NCI-H524 treated with DMSO at 0.1 percent for 48 hours (cell line): ENCODE measurements around the gene TTC28.

Experiments used
- DNase-seq: peaks from one replicate; lab custom pipeline; 2025; lab: John Stamatoyannopoulos, UW

TTC28 gene

DNA sequence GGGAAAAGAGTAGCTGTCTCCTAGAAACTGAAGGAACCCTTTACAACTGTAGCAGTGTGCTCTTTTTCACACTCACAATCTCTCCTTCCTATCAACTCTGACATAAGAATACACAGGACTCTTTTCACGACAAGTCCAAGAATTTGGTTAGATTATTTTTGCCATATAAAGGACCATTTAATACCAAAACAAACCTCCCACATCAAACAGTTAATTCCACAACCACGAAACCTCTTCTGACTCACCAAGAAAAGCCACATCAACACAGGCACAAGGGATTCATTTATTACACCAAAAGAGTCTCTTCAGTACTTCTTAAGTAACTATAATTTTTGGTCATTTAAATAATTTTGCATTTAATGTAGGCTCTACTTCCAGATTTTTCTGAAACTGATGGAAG lies 538.0 kb downstream of the TTC28 start:
- DNase-seq, result no peak

- no peak for DNase-seq
Observed at GRCh38 chr22:28139961-28140360, 539.7 kb downstream of the TTC28 start.

GRCh38 chr22:28139516-28139915 lies 540.1 kb downstream of the TTC28 start:
- DNase-seq, result no peak

DNA sequence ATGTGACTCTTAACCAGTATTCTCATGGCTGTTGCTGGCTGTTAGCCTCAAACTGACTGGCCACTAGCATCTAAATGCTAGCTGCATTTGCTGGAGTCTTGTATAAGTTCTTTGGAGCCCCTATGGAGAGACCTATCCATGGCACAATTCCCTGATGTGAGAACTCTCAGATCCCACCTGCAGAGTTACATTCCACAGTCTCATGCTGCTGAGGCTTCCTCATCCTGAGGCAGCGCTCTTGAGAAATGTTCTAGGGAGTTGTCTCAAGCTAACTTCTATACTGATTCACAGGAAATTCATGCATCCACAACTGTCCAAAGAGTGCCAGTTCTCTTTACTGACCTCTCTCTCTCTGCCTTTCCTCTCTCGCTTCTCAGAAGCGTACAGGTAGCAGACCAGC lies 542.6 kb downstream of the TTC28 start:
- DNase-seq, result no peak

GRCh38 chr22:28132466-28132865 lies 547.2 kb downstream of the TTC28 start:
- no peak for DNase-seq

GRCh38 chr22:28129319-28129962 lies 550.2 kb downstream of the TTC28 start:
- no peak for DNase-seq

DNA sequence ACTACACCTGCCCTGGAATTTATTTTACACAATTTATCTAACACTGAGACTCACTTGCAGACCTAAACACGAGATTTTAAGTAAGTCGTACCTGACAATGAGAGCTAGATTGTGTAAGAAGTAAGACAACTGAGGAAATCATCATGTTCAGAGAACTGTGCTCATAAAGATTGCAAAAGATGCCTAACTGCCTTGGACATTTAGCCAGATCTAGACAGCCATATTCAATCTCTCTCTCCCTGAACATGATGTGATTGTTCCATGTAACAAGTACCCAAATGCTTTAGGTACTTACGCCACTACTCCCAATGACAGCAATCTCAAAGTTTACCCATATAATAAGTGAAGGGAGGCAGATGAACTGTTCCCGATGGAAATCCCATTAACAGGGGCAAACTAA lies 550.8 kb downstream of the TTC28 start:
- no peak for DNase-seq

DNA sequence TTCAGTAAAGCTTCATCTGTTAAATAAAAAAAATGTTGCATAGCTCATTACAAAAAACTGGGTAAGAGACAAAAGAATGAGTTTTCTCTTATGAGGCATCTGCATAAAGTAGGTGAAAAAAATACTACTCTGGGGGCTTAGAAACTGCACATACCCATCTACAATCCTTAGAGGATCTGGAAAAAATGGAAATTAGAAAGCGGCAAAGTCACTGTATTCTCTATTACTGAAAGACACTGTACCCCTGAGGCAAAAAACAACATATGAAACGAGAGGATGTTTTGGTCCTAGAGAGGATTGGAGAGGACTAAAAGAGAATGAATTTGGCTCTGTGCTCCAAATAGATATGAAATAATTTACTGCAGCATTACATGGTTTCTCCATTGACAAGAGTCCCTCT lies 553.8 kb downstream of the TTC28 start:
- no peak for DNase-seq

DNA sequence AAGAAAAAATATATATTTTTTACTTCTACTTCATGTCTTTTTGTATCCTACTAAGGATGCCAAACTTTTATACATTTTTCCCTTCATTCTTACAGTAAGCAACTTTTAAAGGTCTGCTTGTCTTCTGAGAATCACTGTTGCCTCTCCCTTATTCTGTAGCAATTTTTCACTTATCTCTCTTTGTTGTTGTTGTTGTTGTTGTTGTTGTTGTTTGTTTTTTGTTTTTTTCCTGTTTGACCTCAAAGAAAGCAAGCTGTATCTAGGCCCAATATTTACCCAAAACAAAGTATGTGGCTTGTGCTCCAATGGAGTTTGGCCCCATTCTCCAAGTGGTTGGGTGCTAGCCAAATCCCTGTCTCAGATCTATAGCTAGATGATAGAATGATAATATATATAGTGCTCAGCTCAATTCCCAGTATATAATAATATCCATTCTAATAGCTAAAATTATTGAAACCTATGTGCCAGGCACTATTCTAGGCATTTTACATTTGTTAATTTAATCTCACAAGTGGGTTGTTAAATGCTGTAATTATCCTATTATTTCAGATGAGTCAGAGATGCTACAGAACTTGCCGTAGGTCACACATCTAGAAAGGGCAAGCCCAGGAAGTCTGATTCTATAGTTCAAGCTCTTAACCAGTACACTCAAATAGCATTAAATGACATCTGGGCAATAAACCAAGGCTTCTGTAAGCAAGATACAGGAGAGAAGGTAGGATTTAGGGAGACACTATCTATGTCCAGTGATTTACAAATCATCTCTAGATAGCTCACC lies 555.5 kb downstream of the TTC28 start:
- DNase-seq, result no peak

GRCh38 chr22:28120691-28121592 lies 558.7 kb downstream of the TTC28 start:
- DNase-seq, result no peak

GRCh38 chr22:28118957-28119631 lies 560.5 kb downstream of the TTC28 start:
- DNase-seq, result no peak

DNA sequence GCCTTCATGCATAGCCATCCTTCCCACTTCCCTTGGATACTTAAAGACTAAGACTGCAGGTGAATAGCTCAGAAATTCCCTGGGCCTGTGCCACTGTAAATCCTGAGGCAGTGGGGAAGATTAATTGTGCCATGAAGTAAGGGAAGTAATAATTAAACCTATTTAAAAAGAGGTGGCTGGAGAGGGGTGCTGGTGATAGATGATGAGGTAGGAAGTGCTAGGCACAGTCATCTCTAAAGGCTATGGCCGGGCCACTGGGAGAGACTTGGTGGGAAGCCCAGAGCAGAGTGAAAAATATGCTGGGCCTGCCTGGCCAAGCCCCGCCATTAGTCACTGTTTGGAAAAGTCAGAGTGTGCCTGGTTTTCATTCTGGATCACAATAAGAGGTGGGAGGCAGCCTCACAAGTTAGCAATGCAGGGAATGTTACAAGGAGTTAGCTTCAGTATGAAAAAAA lies 563.4 kb downstream of the TTC28 start:
- DNase-seq, result no peak

DNA sequence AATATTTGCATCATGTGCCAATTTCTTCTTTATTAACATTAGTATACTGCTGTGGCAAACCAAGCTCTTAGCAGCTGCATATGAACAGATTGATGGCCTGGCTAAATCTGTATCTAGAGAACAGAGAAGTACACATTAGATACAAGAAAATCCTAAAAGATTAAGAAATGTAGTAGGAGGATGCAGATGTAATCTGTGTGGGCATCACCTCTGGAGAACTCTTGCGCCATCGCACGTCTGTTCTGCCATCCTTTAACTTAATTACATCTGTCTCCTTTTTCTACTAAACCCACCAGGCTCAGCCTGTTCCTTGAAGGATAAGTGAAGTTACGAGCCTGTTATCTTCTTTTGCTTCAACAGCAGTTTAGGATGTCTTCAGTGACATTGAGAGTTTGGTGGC lies 564.2 kb downstream of the TTC28 start:
- no peak for DNase-seq

- DNase-seq, result peak; percentile 61
Observed at GRCh38 chr22:28112548-28113043, 567.0 kb downstream of the TTC28 start.

DNA sequence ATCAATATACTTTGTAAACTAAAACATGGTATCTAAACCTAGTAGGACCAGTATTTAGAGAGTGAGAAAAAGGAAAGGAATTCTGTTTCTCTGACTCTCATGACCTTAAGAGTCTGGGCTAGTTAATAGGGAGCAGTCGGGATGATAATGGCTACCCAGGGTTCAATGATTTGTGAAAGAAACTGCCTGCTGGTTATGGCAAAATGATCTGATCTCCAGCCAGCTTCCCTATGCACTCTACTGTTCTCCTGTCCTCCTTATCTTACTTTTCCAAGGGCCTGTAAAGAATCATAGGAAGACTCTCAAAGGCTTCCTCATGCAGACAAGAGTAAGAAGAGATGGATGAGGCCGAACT lies 567.5 kb downstream of the TTC28 start:
- DNase-seq, result no peak

GRCh38 chr22:28111501-28112189 lies 568.0 kb downstream of the TTC28 start:
- DNase-seq, result no peak

DNA sequence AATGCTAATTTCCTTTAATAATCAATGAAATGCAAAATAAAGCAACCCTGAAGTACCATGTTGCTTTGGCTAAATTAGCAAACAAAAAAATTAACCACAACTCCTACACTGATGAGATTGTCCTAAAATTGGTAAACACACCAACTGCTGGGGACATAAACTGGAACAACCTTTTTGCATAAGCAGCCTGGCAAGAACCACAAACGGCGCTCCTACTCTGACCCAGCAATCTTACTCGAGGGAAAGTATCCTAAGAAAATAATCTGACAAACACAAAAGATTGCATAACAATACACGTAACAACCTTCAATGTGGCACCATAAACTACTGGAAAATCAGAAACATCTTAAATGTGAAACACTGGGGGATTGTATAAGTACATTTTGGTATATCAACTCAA lies 570.8 kb downstream of the TTC28 start:
- no peak for DNase-seq

DNA sequence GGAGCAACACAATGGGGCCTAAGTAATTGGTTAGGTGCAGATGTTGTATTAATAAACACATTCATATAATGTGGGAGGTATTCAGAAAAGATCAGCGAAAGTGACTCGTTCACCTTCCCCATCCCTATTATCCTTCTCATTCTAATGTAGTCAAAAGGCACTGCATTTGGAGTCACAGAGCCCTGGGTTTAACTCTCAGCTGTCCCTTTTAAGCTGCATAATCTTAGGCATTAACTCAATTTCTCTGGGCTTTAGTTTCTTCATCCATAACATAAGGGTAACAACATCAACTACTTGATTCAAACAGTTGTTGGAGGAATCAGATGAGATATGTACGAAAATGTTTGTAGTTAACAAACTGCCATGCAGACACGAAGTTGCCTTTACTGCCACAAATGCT lies 573.0 kb downstream of the TTC28 start:
- no peak for DNase-seq

- no peak for DNase-seq
Observed at GRCh38 chr22:28105988-28106387, 573.7 kb downstream of the TTC28 start.

GRCh38 chr22:28105413-28105812 lies 574.2 kb downstream of the TTC28 start:
- no peak for DNase-seq

DNA sequence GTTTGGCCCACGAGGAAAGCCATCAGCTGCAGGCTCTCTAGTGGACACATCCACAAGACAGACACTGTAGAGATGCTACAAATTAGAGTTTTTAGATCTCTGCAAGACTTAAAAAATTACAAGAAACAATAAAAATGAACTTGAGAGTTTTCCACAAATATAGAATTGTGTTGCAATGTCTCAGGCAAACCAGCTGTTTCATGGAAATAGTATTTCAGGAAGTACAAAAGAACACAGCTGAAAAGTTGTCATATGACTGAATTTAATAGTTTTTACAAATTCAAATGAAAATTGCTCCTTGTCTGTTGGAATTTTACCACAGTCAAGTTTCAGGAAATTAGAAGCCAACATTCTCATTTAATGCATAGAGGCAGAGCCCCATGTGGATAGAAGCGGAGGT lies 576.0 kb downstream of the TTC28 start:
- DNase-seq, result no peak
